ENCODE measurements around the gene CABCOCO1.
"Not testable (repeated sequence)": the region's sequence is repeated elsewhere in the genome, so short reads cannot be mapped to it uniquely, and the experiment has no call there.

CABCOCO1 gene

GRCh38 chr10:61653699-61654098, 9.0 kb upstream of the CABCOCO1 start:
- no peak for DNase-seq

GRCh38 chr10:61655335-61655851, 7.3 kb upstream of the CABCOCO1 start:
- no peak for DNase-seq

GRCh38 chr10:61663466-61663865, 737 bp downstream of the CABCOCO1 start:
- no peak for DNase-seq

- DNase-seq: no peak
Measured at GRCh38 chr10:61664985-61665384, 2.3 kb downstream of the CABCOCO1 start.

GRCh38 chr10:61669161-61669725, 6.5 kb downstream of the CABCOCO1 start:
- no peak for DNase-seq

- DNase-seq: no peak
Measured at GRCh38 chr10:61669849-61670248, 7.1 kb downstream of the CABCOCO1 start.

- no peak for DNase-seq
Measured at GRCh38 chr10:61673360-61673759, 10.6 kb downstream of the CABCOCO1 start.

- DNase-seq: no peak
Measured at GRCh38 chr10:61682323-61682722, 19.6 kb downstream of the CABCOCO1 start.

- no peak for DNase-seq
Measured at GRCh38 chr10:61683319-61683718, 20.6 kb downstream of the CABCOCO1 start.

GRCh38 chr10:61684894-61685507, 22.3 kb downstream of the CABCOCO1 start:
- DNase-seq: no peak

- no peak for DNase-seq
Measured at GRCh38 chr10:61688551-61689308, 26.0 kb downstream of the CABCOCO1 start.

GRCh38 chr10:61691667-61692066, 28.9 kb downstream of the CABCOCO1 start:
- DNase-seq: not testable (repeated sequence)

- no peak for DNase-seq
Measured at GRCh38 chr10:61692447-61693010, 29.8 kb downstream of the CABCOCO1 start.

- DNase-seq: no peak
Measured at GRCh38 chr10:61698968-61699655, 36.4 kb downstream of the CABCOCO1 start.

GRCh38 chr10:61701055-61701705, 38.5 kb downstream of the CABCOCO1 start:
- no peak for DNase-seq

- no peak for DNase-seq
Measured at GRCh38 chr10:61701706-61702105, 39.0 kb downstream of the CABCOCO1 start.

- no peak for DNase-seq
Measured at GRCh38 chr10:61702584-61702983, 39.9 kb downstream of the CABCOCO1 start.

- no peak for DNase-seq
Measured at GRCh38 chr10:61705022-61705613, 42.4 kb downstream of the CABCOCO1 start.

- no peak for DNase-seq
Measured at GRCh38 chr10:61708846-61709245, 46.1 kb downstream of the CABCOCO1 start.

- not testable (repeated sequence) for DNase-seq
Measured at GRCh38 chr10:61712105-61712504, 49.4 kb downstream of the CABCOCO1 start.

GRCh38 chr10:61719475-61719874, 56.7 kb downstream of the CABCOCO1 start:
- DNase-seq: not testable (repeated sequence)

- no peak for DNase-seq
Measured at GRCh38 chr10:61719906-61720305, 57.2 kb downstream of the CABCOCO1 start.

Measured in activated naive CD4-positive, alpha-beta T cell (primary cell).